Measurements from ENCODE around the gene S1PR3.

DNA sequence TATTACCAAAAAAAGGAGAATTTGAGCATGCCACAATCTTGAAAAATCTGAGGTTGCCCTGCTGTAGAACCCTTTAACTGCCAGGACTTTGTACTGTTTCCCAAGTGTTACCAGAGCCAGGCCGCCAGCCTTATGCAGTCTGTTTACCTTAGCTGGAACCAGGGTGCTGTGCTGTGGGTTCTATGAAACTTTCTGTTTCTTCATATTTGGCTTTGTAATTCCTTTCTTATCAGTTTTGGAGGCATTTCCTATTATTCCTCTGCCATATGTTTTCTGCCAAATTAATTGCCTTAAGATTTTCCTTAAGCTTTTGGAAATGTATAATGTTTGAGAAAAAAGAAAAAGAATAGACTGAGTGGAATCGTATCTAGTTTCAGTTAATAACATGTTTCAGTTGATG, 2.1 kb downstream of the S1PR3 start:
- TF ChIP-seq, protein P1, sequence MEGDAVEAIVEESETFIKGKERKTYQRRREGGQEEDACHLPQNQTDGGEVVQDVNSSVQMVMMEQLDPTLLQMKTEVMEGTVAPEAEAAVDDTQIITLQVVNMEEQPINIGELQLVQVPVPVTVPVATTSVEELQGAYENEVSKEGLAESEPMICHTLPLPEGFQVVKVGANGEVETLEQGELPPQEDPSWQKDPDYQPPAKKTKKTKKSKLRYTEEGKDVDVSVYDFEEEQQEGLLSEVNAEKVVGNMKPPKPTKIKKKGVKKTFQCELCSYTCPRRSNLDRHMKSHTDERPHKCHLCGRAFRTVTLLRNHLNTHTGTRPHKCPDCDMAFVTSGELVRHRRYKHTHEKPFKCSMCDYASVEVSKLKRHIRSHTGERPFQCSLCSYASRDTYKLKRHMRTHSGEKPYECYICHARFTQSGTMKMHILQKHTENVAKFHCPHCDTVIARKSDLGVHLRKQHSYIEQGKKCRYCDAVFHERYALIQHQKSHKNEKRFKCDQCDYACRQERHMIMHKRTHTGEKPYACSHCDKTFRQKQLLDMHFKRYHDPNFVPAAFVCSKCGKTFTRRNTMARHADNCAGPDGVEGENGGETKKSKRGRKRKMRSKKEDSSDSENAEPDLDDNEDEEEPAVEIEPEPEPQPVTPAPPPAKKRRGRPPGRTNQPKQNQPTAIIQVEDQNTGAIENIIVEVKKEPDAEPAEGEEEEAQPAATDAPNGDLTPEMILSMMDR (IDR thresholded peaks at IDR 0.05; ENCODE audit: borderline replicate concordance, extremely low read depth, low read length, poor library complexity, severe bottlenecking), result no peak
- no peak for TF ChIP-seq EZH2 (IDR thresholded peaks at IDR 0.05; ENCODE audit: borderline replicate concordance, low read depth, low read length, severe bottlenecking)
